Measurements from ENCODE around the gene SSU72.
"Not testable (repeated sequence)": the region's sequence is repeated elsewhere in the genome, so short reads cannot be mapped to it uniquely, and the experiment has no call there.

SSU72 gene

GRCh38 chr1:1561801-1562470, 12.7 kb downstream of the SSU72 start:
- in situ Hi-C loops (cut with MboI; ENCODE audit: low sequenced_read_pairs), result no loop called here

- in situ Hi-C loops (cut with MboI; ENCODE audit: low sequenced_read_pairs), result no loop called here
These were observed 14.5 kb downstream of the SSU72 start for GRCh38 chr1:1560178-1560577.

DNA sequence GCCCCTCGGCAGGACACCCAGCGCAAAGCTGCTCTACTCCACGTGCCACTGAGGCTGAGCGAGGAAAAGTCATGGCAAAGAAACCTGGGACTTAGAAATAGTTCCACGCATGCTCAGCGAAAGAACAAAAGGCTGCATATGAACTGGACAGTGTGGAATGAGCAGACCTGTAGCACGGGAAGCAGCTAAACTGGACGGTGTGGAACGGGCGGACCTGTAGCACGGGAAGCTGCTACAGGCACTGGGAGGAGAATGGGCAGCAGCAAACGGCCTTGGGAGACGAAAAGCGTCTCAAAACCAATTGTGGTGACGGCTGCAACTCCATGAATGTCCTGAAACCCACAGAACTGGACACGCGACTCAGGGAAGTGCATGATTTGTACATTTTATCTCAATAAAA, 15.6 kb downstream of the SSU72 start:
- in situ Hi-C loops (cut with MboI; ENCODE audit: low sequenced_read_pairs), result no loop called here

DNA sequence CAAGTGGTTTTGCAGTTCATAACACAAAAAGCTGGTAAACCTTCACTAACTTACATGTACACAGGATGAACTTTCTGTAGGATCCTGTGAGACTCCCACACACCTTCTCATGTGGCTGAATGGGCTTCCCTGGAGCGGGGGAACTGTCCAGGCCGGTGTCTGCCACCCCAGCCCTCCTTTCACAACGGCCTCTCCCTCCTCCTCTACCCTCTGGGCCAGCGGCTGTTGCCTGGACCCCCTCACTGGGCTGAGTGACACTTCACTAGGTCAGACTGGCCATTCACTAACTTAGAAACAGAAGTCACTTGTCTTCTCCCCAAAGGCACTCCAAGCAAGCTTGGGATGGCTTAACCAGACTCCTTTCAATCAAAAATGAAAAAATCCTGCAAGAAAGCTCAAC, 16.1 kb downstream of the SSU72 start:
- in situ Hi-C loops (cut with MboI; ENCODE audit: low sequenced_read_pairs), result no loop called here

DNA sequence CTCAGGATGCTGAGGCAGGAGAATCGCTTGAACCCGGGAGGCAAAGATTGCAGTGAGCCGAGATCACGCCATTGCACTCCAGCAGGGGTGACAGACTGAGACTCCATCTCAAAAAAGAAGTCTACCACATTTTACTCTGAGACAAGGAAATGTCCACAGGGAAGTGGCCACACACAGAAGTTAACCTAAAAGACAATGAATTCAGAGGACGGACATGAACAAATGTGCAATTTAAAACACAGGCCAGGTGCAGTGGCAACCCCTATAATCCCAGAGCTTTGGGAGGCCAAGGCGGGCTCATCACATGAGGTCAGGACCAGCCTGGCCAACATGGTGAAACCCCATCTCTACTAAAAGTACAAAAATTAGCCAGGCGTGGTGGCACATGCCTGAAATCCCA, 17.0 kb downstream of the SSU72 start:
- in situ Hi-C loops (cut with MboI; ENCODE audit: low sequenced_read_pairs), result not testable (repeated sequence)

GRCh38 chr1:1556961-1557360, 17.7 kb downstream of the SSU72 start:
- in situ Hi-C loops (cut with MboI; ENCODE audit: low sequenced_read_pairs), result not testable (repeated sequence)

DNA sequence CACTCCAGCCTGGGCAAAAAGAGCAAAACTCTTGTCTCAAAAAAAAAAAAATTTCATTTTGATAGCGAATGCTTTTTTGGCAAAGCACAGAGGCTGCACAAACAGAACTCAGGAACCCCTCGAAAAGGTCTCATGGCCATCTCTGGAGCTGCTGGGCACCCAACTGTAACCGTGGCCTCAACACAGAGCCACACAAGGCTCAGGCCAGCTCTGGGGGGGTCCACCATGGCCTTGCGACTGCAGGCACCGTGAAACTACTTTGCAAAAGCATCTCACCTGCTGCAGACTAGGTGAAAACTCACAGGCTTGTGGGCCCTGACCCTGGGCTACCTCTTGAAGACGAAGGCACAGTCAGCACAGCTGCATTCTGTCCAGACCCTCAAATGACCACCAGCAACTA, 18.2 kb downstream of the SSU72 start:
- in situ Hi-C loops (cut with MboI; ENCODE audit: low sequenced_read_pairs), result no loop called here

DNA sequence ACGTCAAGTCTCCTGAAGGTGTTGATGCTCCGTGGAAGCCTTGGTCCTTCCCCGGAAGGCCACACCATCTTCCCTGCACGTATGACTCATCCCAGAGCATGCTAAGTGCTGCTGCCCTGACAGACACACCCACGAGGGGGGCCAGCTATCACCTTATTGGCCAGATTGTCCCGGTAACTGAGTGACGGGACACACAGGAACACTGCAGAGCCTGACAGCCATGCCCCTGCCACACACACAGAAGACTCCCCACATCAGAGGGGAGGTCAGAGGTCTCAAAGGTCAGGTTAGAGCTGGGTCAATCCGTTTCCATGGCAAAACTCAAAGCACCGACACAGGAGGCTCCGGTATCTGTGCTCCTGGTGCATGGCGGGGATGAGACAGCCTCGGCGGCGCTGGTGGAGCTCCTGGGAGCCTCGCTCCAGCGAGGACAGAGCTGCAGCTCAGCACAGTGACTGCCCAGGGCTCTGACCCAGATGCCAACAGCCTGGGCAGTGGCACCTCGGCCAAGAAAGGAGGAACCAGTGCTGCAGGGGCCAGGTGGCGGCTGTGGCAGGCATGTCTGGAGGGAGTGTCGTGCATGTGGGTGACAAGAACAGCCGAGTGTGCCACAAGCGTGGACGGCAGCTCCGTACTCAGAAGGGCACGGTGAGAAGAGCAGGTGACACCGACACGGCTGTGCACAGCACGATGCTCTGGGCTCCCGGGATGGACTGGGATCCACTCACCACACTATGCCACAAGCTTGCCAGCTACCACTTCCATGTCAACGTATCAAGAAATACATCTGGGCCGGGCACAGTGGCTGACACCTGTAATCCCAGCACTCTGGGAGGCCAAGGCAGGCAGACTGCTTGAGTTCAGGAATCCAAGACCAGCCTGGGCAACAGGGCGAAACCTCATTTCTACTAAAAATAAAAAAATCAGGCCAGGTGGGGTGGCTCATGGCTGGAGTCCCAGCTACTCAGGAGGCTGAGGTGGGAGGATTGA, 19.4 kb downstream of the SSU72 start:
- in situ Hi-C loops (cut with MboI; ENCODE audit: low sequenced_read_pairs), result no loop called here

DNA sequence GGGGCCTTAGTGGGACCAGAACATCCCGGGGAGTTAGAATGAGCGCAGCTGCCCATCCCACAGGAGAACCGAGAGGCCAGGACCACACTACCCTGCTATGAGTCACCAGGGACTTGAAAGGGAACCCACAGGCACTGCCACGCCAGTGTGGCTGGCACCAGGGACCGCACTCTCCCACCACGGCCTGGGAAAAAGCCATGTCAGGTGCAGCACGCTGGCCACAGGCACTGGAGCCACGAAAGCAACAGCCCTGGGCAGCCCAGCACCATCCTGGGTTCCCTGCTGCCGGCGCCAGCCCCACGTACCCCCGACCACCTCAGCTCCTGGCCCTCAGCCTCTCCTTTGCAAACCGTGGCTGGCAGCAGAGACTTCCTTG, 20.1 kb downstream of the SSU72 start:
- in situ Hi-C loops (cut with MboI; ENCODE audit: low sequenced_read_pairs), result no loop called here

- in situ Hi-C loops (cut with MboI; ENCODE audit: low sequenced_read_pairs), result no loop called here
These were observed 20.7 kb downstream of the SSU72 start for GRCh38 chr1:1553821-1554494.

DNA sequence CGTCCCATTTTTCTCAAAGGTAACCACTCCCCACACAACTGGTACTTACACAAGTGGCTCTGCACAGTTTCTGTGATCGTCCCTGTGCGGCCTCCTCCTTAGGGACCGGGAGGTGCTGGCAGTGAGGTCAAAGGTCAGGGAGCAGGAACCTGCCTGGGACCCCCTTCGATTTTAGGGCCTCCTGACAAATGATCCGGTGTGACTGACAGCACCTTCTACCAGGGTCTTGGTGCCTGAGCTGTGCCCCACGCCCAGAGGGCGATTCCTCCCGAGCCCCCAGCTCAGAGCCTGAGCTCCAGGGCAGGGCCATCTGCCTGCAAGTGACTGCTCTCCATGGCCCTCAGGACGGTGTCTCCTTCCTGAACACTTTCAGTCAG, 22.4 kb downstream of the SSU72 start:
- in situ Hi-C loops (cut with MboI; ENCODE audit: low sequenced_read_pairs), result no loop called here

- in situ Hi-C loops (cut with MboI; ENCODE audit: low sequenced_read_pairs), result no loop called here
These were observed 23.0 kb downstream of the SSU72 start for GRCh38 chr1:1551524-1552262.

- in situ Hi-C loops (cut with MboI; ENCODE audit: low sequenced_read_pairs), result no loop called here
These were observed 23.9 kb downstream of the SSU72 start for GRCh38 chr1:1550591-1551432.

- in situ Hi-C loops (cut with MboI; ENCODE audit: low sequenced_read_pairs), result no loop called here
These were observed 24.6 kb downstream of the SSU72 start for GRCh38 chr1:1550087-1550486.

DNA sequence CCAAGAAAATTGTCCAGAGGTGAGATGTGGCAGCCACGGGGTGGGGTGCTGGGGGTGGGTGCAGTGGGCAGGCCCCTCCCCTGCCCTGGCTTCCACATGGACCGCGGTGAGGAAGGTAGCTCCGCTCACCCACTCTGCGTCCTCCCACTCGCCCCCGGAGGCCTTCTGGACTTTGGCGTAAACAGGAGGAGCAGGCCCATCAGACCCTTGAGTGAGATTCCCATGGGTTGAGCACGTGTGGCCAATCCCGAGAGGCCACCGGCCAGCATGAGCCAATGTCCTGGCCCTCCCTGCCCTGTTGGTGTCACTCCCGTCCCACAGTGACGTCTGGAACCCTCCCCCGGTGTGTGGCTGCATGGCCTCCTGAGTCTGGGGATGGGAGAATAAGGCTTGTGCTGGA, 26.1 kb downstream of the SSU72 start:
- in situ Hi-C loops (cut with MboI; ENCODE audit: low sequenced_read_pairs), result no loop called here

- in situ Hi-C loops (cut with MboI; ENCODE audit: low sequenced_read_pairs), result no loop called here
These were observed 27.2 kb downstream of the SSU72 start for GRCh38 chr1:1547476-1547875.

DNA sequence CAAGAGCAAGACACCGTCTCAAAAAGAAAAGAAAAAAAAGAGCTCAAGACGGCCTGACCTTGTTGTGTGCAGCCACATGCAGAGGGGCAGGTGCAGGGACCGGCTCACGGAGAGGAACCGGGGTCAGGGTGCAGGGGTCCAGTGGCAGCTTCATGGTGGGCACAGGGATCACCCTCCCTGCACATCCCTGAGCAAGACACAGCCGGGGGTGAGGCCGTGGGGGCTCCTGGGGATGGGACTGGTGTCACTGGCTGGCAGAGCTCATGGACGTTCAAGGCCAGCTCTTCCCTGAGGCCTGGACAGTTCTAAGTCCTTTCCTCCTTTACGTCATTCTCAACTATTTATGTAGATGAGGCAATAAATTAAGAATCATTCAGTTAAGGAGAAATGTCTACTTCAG, 27.7 kb downstream of the SSU72 start:
- in situ Hi-C loops (cut with MboI; ENCODE audit: low sequenced_read_pairs), result no loop called here

DNA sequence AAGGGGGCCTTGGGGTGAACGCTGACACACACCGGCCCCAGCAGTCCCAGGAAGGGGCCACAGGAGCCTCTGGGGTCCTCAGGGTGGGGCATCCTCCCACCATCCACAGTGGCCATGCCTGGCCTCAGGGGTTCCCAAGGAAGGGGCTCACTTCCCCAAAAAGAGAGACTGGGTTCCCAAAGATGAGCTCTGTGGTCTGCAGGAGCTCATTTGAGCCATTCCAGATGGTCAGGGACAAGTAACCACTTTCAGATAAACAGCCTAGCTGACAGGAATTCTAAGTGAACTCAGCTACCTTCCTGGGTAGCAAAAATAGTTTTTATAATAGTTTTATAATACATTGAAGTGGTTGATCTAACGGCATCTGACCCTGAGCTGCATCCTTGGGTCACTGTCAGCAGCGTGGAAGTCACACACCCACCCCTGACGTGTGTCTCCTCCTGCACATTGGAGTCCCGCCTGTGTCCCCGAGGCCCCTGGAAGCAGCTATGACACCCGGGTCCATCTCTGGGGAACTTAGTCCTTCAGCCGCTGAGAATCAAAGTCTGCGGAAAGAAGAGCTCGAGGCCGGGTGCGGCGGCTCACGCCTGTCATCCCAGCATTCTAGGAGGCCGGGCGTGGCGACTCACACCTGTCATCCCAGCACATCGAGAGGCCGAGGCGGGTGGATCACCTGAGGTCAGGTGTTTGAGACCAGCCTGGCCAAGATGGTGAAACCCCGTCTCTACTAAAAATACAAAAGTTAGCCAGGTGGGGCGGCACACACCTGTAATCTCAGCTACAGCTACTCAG, 28.5 kb downstream of the SSU72 start:
- in situ Hi-C loops (cut with MboI; ENCODE audit: low sequenced_read_pairs), result no loop called here

GRCh38 chr1:1544544-1544943, 30.1 kb downstream of the SSU72 start:
- in situ Hi-C loops (cut with MboI; ENCODE audit: low sequenced_read_pairs), result no loop called here
